CD4-positive, alpha-beta T cell (primary cell): ENCODE data around the gene FAM161B. TPM values are rescaled to one million over a fixed set of nuclear protein-coding genes. Genes with fewer than 3 reads are reported as not detected.

Experiments
- ATAC-seq: fragments of 200-7000 bp; cut with Tn5 transposase; one replicate; pipeline ENCODE4 v1.10.0; 2022; ENCODE audit warnings: mild to moderate bottlenecking; ENCODE audit not compliant: poor library complexity
- CTCF ChIA-PET: fragments of 350-600 bp; sonication (Branson Sonifier 250); formaldehyde crosslinking; loops from one replicate; lab custom pipeline; 2021; ENCODE audit warnings: antibody characterized with exemption, inconsistent platforms; lab: Charles Lee
- POLR2A ChIA-PET: fragments of 350-600 bp; sonication (Branson Sonifier 250); formaldehyde crosslinking; loops from one replicate; lab custom pipeline; 2021; ENCODE audit warnings: antibody characterized with exemption, inconsistent platforms; lab: Charles Lee
- DNase-seq, 14 experiments: peaks; one replicate each; pipeline ENCODE4 v3.0.0-alpha.2; 2013 to 2020; ENCODE audit warnings: mixed read lengths in 2 of 14
- H3K27ac ChIP-seq, 2 donors: one replicate each; pipeline versions ENCODE4 v1.5.1 to v1.7.0; 2013; ENCODE audit warnings: low read length in 2 of 2, low read depth in 1 of 2, mild to moderate bottlenecking in 1 of 2
- H3K27me3 ChIP-seq, 2 experiments: 1 replicate in 1 of 2; 2 replicates in 1 of 2; pipeline versions ENCODE4 v1.6.1 to v1.7.0; 2013; ENCODE audit warnings: low read length in 2 of 2, control low read depth in 1 of 2, mild to moderate bottlenecking in 1 of 2, moderate library complexity in 1 of 2; ENCODE audit not compliant: insufficient read depth in 2 of 2, control insufficient read depth in 1 of 2
- H3K36me3 ChIP-seq: one replicate; pipeline ENCODE4 v1.6.1; 2013; ENCODE audit warnings: low read length, control low read depth; ENCODE audit not compliant: insufficient read depth
- H3K4me1 ChIP-seq: one replicate; pipeline ENCODE4 v1.6.1; 2013; ENCODE audit warnings: low read length, control low read depth; ENCODE audit not compliant: insufficient read depth
- H3K4me3 ChIP-seq: one replicate; pipeline ENCODE4 v1.5.1; 2013; ENCODE audit warnings: mild to moderate bottlenecking, low read length, moderate library complexity
- H3K9me3 ChIP-seq, 2 experiments: 1 replicate in 1 of 2; 2 replicates in 1 of 2; pipeline versions ENCODE4 v1.6.1 to v1.7.0; 2013; ENCODE audit warnings: low read length in 2 of 2, mild to moderate bottlenecking in 2 of 2, control low read depth in 1 of 2, moderate library complexity in 1 of 2; ENCODE audit not compliant: control insufficient read depth in 1 of 2, insufficient read depth in 1 of 2
- H3K27ac Mint-ChIP-seq: one replicate; pipeline ENCODE4 v1.8.0; 2020; ENCODE audit warnings: mixed read lengths
- H3K27me3 Mint-ChIP-seq: one replicate; pipeline ENCODE4 v1.8.0; 2021; ENCODE audit warnings: mixed read lengths
- H3K36me3 Mint-ChIP-seq: one replicate; pipeline ENCODE4 v1.8.0; 2021; ENCODE audit warnings: low read depth, mixed read lengths
- H3K4me1 Mint-ChIP-seq: one replicate; pipeline ENCODE4 v1.8.0; 2021; ENCODE audit warnings: low read depth, mixed read lengths
- H3K4me3 Mint-ChIP-seq: one replicate; pipeline ENCODE4 v1.8.0; 2020; ENCODE audit warnings: mild to moderate bottlenecking, mixed read lengths
- H3K9me3 Mint-ChIP-seq: one replicate; pipeline ENCODE4 v1.8.0; 2020; ENCODE audit warnings: mixed read lengths
- CTCF ChIP-seq: fragments of 200-600 bp; IDR thresholded peaks from one replicate; pipeline ENCODE4 v1.8.0; 2022; ENCODE audit warnings: antibody characterized with exemption, mild to moderate bottlenecking
- intact Hi-C, 2 experiments: fragments of 100-400 bp; cut with DNase I in 1 of 2; cut with micrococcal nuclease in 1 of 2; formaldehyde crosslinking; loops; one replicate each; pipeline versions ENCODE4 v1.15.1 to v1.9.0; 2023 to 2025; cut with DNase I, micrococcal nuclease
- total RNA-seq, 174 experiments: library from RNA in 2 of 174; stranded (reverse) in 2 of 174; gene quantifications; one replicate each; pipeline ENCODE4 v1.2.3 and lab custom pipeline; 2021 to 2026

Gene FAM161B
- total RNA-seq, 2 experiments from 2014 or later: 1.5 to 1.7 TPM

GRCh38 chr14:73965216-73965615 lies 15.3 kb upstream of the FAM161B start:
- H3K27ac Mint-ChIP-seq: peak overlapping the region; percentile 24
- no peak overlapping the region for H3K27ac ChIP-seq
- intact Hi-C loops: no loop called here
- peaks cover 50% of the 10 kb centered on the region for H3K36me3 ChIP-seq
- ChIA-PET POLR2A (no interaction called here), CTCF (no interaction called here)
- DNase-seq (no peak), ATAC-seq (no peak)
- no peaks in the 10 kb centered on the region for H3K4me1 ChIP-seq
- no peaks in the 10 kb centered on the region for H3K27me3 ChIP-seq
- no peak overlapping the region for H3K4me3 ChIP-seq
- no peaks in the 10 kb centered on the region for H3K4me1 Mint-ChIP-seq
- H3K27me3 Mint-ChIP-seq: no peaks in the 10 kb centered on the region
- H3K4me3 Mint-ChIP-seq: no peak overlapping the region
- H3K9me3 ChIP-seq: no peaks in the 10 kb centered on the region
- H3K36me3 Mint-ChIP-seq: peaks cover 62% of the 10 kb centered on the region
- TF ChIP-seq CTCF: no peak
- H3K9me3 Mint-ChIP-seq: no peaks in the 10 kb centered on the region

- H3K27ac ChIP-seq: no peak overlapping the region
- Mint-ChIP-seq H3K4me1 (no peaks in the 10 kb centered on the region), H3K4me3 (no peak overlapping the region), H3K27me3 (no peaks in the 10 kb centered on the region), H3K36me3 (peaks cover 84% of the 10 kb centered on the region), H3K27ac (no peak overlapping the region), H3K9me3 (no peaks in the 10 kb centered on the region)
- no peak for DNase-seq
- H3K4me3 ChIP-seq: no peak overlapping the region
- no peak for ATAC-seq
- CTCF ChIA-PET: no interaction called here
- H3K4me1 ChIP-seq: no peaks in the 10 kb centered on the region
- H3K9me3 ChIP-seq: no peaks in the 10 kb centered on the region
- peaks cover 74% of the 10 kb centered on the region for H3K36me3 ChIP-seq
- TF ChIP-seq CTCF: no peak
- intact Hi-C loops: no loop called here
- H3K27me3 ChIP-seq: no peaks in the 10 kb centered on the region
- POLR2A ChIA-PET: no interaction called here
These were observed 11.3 kb upstream of the FAM161B start for GRCh38 chr14:73961192-73961591.

- Histone ChIP-seq H3K4me1 (no peaks in the 10 kb centered on the region), H3K36me3 (peaks cover 85% of the 10 kb centered on the region), H3K27ac (no peak overlapping the region), H3K4me3 (no peak overlapping the region), H3K27me3 (no peaks in the 10 kb centered on the region), H3K9me3 (no peaks in the 10 kb centered on the region)
- Mint-ChIP-seq H3K4me3 (no peak overlapping the region), H3K4me1 (no peaks in the 10 kb centered on the region), H3K36me3 (peaks cover 90% of the 10 kb centered on the region), H3K27ac (no peak overlapping the region), H3K27me3 (no peaks in the 10 kb centered on the region), H3K9me3 (no peaks in the 10 kb centered on the region)
- DNase-seq: no peak
- POLR2A ChIA-PET: interaction anchor here (1.1 kb wide), 1 partner anchor 9 kb away, joined by 5 read pairs; the partner anchor contains the start of genes COQ6 and FAM161B
- CTCF ChIA-PET: no interaction called here
- intact Hi-C loops: no loop called here
- no peak for ATAC-seq
- TF ChIP-seq CTCF: no peak
These were observed 8.7 kb upstream of the FAM161B start for GRCh38 chr14:73958591-73958990.
